CD4-positive, alpha-beta T cell treated with Interleukin-4 for 4 hours (primary cell): ENCODE data around the gene KRTAP6-3.

Experiments used
- DNase-seq: peaks from one replicate; pipeline ENCODE4 v3.0.0-alpha.2; 2020

KRTAP6-3 gene

DNA sequence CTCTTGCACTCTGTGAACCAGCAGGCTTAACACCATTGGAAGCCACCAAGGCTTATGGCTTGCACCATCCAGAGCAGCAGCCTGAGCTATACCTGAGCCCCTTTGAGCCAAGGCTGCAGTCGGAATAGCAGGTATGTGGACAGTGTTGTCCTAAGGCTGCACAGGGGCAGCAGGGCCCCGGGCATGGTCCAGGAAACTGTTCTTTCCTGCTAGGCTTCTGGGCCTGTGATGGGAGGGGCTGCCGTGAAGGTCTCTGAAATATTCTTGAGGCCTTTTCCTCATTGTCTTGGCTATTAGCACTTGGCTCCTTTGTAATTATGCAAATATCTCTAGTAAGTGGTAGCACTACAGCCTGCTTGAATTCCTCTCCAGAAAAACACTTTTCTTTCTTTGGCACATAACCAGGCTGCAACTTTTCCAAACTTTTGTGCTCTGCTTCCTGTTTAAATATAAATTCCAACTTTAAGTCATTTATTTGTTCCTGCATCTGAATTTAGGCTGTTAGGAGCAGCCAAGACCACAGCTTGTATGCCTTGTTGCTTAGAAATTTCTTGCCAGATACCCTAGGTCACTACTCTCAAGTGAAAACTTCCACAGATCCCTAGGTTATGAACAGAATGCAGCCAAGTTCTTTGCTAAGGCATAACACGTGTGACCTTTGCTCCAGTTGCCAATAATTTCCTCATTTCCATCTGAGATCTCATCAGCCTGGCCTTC is 33.4 kb downstream of the KRTAP6-3 start:
- DNase-seq: no peak

DNA sequence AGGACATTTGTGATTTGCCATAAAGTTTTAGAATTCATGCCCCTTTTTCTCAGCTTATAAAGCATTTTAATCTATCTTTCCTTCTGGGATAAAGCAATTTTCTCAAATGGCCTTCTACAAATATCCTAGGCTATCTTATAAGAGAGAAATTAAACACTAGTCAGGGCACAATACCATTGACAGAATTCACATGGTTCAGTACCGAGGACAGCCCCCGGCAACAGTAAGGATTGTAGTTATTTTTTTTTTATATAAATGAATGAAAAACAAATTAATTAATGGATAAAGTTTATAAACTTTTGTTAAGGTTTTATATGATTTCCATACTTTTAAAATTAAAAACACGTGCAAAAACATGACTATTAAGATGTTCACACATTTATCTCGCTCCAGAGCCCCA is 35.9 kb downstream of the KRTAP6-3 start:
- no peak for DNase-seq

DNA sequence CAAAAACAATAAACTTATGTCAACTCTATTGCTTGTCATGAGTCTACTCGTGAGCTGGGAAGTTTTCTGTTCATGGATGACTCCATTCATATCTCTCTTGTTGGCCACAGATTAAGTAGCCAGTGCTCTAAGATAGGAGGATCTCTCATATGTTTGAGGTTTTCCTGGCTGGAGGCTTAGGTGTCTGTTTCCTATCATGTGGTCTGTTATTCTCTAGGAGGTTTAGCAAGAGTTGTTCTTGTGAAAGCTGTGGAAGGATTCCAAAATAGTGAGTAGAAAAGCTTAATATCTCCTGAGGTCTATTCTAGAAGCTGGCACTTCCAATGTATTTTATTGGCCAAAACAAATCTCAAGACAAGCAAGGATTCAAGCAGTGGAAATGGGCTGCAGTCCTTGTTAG is 37.0 kb downstream of the KRTAP6-3 start:
- DNase-seq: no peak

DNA sequence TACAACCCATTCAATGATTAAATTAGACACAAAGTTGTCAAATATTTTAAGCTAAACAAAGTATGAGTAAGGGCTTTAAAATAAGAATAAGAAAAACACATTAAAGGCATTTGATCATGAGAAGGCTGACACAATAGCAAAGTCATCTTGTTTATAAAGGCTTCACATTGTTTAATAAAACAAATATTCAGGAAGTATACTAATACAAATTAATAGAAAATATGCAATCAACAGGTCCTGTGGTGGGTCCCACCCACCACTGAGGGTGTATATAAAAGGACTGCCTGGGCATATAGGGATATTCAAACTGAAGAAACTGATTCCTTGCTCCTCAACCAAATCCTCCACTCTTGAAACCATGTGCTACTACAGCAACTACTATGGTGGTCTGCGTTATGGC is 42.7 kb downstream of the KRTAP6-3 start, which contains the start of gene KRTAP20-2:
Gene KRTAP20-2, plus strand, starts transcription at position 301 of the 400 bp plus-strand sequence. Its CDS starts 58 bp downstream, at position 359.
- DNase-seq: no peak

DNA sequence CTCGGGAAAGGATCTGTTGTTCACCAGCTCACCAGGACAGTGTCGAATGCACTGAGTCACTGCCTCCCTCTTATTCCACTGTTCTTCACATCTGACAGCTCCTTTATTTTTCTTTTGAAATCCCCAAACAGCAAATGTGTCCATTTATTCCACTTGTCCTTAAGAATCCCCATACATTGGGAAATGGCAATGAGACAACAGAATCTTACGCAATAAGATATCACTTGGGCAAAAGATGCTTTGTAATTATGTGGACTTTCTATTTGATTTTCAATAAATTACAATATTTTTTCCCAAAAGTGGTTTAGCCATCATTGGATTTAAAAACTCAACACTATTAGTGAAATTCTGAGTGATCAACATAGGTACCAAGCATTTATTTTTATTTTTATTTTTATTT is 46.4 kb downstream of the KRTAP6-3 start:
- DNase-seq: no peak

DNA sequence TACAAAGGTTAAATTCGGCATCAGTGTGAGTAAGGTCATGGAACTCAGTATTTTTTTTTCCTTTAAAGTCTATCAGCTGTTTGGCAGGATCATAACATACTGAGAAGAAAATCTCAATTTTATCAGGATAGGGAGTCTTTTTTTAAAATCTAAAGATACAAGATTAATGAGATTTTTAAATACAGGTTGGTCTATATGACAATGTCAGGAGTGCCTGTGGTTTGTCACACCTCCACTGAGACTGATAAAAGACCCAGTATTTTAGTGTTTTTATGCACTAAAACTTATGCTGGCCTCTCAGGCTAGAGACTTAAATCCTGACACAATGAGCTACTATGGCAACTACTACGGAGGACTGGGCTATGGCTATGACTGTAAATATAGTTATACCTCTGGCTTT is 50.3 kb downstream of the KRTAP6-3 start, which contains the start of gene KRTAP20-3:
Gene KRTAP20-3, plus strand, starts transcription at position 301 of the 400 bp plus-strand sequence.
- DNase-seq: no peak
